RPMI7951 (cell line): Measurements from ENCODE around the gene HOXD9. TPM values are rescaled to one million over a fixed set of nuclear protein-coding genes. Genes with fewer than 3 reads are reported as not detected.

Experiments
- DNase-seq: peaks from one replicate; pipeline ENCODE4 v3.0.0-alpha.2; 2012; ENCODE audit warnings: low read depth
- total RNA-seq: library from RNA; depleted of rRNA; stranded (reverse); fragments of >200 nt; shearing (Covaris generic); gene quantifications from 2 replicates; pipeline ENCODE4 v1.2.3, GENCODE V29; 2014; rRNA removed

HOXD9 gene
- total RNA-seq, 1 experiment from 2014 or later, result 1.4 TPM

DNA sequence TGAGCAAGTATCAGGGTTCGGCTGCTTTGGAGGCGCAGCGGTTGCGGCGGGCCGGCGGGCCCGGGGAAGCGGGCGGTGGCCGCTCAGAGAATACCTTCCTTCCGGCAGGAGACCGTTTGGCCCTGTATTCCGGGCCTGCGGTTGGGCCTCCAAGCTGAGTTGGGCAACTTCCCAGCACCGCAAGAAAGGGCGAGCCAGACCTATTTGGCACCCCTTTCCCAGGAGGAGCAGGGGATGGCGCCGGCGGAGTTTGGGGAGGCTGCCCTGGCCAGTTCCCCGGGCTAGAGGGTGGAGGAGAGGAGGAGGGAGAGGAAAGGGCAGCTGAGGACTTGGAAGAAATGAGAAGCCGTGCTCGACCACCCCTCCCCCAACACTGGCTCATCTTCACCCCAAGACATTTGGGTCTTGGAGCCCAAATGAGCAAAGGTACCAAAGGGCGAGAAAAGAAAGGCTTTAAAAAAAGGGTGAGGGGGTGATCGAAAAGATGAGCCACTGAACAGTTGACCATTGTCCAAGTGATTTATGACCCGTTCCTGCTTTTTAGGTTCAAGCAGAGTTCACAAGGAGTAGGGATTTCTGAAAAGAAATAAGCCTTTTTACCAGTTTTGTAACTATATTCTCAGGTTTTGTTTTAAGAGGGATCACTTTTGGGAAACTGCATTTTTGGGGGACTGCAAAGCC is 43.0 kb downstream of the HOXD9 start:
- DNase-seq, result no peak

DNA sequence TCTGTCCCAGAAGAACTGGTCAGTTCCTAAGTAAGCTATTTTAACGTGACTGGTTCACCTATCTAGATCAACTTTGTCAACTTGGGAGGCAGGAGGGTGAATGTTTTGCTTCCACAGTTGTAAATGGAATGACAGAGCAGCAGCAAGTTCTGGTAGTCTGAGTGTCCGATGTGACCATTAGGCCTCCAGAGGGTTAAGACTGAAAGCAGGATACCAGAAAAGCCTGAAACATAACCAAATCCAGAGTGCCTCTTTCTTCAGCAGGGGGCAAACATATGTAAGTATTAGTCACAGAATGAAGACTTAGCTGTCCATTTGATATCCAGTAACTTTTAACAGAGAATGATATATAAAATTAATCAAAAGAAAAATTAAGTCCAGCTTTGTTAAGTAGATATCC is 43.8 kb downstream of the HOXD9 start:
- no peak for DNase-seq

DNA sequence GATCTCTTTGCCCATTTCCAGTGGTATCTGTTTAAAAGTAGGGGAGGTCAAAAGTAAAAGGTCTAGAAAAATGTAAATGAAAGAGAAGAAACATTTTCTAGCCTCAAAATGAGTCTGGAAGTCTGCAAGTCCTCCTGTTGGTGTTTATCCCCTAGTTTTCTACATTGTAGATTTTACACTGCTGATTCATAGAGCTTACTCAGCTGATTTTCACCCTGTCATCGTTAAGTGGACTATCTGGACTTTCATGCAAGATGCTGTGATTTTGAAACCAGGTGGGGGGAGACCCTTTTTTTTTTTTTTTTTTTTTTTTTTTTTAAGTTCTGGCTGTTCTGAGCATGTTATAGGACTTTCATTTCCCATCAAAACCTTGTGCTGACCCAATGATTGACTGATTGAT is 44.9 kb downstream of the HOXD9 start:
- no peak for DNase-seq

DNA sequence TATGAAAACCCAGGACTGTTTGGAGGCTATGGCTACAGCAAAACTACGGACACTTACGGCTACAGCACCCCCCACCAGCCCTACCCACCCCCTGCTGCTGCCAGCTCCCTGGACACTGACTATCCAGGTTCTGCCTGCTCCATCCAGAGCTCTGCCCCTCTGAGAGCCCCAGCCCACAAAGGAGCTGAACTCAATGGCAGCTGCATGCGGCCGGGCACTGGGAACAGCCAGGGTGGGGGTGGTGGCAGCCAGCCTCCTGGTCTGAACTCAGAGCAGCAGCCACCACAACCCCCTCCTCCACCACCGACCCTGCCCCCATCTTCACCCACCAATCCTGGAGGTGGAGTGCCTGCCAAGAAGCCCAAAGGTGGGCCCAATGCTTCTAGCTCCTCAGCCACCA is 46.7 kb downstream of the HOXD9 start:
- no peak for DNase-seq

DNA sequence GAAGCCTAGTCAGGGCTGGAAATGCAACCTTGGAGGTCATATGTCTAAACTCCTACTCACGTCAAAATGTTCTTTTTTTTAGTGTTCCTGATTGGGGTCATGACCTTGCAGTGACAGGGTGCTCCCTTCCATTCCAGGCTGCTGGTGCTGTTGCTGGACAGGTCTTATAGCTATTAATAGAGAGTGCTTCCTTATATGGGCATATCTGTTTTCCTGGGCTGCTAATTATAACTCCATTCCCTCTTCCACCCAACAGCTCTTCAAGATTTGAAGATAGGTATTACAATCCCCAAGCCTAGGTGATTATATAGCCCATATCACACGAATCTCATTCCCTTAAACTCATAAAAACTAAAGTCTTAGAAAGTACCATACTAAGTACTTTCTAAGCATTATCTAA is 47.2 kb downstream of the HOXD9 start:
- no peak for DNase-seq

DNA sequence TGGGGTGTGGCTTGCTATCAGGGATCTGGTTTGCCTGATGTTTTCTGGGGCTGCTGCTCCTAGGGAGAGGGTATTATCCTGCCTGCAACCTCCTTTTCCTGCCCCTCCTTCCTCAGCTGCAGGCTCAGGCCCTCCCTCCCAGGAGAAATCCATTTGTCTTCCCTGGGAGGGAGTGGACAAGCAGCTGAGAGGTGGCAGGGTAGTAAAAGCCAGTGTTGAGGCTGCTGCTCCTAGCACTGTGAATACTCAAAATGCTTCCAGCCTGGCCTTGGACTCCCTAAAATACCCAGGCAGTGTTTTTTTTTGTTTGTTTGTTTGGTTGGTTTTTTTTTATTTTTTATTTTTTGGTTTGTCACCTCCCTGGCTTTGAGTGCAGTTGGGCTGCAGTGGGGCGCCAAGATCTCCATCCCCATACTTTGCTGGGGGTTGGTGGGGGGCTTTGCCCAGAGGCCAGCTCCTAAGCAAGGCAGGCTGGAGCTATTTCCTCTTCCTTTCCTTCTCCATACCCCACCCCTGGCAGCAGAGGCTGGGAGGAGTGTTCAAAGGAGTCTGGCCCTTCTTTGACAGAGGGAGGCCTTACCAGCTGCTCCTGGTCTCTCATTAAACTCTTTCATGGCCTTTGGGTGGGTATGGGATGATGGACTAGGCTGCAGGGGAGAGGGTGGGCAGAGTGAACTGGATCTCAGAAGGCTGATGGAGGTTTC is 48.2 kb downstream of the HOXD9 start:
- DNase-seq, result no peak

DNA sequence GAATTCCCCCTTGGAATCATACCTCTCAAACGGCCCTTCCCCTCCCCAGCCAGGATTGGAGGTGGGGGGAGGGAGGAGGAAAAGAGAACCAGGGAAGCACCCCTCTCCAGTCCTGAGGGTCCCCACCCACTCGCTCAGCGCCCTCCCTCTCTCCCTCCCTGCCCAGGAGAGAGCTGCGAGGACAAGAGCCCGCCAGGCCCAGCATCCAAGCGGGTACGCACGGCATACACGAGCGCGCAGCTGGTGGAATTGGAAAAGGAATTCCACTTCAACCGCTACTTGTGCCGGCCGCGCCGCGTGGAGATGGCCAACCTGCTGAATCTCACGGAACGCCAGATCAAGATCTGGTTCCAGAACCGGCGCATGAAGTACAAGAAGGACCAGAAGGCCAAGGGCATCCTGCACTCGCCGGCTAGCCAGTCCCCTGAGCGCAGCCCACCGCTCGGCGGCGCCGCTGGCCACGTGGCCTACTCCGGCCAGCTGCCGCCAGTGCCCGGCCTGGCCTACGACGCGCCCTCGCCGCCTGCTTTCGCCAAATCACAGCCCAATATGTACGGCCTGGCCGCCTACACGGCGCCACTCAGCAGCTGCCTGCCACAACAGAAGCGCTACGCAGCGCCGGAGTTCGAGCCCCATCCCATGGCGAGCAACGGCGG is 49.0 kb downstream of the HOXD9 start:
- no peak for DNase-seq

DNA sequence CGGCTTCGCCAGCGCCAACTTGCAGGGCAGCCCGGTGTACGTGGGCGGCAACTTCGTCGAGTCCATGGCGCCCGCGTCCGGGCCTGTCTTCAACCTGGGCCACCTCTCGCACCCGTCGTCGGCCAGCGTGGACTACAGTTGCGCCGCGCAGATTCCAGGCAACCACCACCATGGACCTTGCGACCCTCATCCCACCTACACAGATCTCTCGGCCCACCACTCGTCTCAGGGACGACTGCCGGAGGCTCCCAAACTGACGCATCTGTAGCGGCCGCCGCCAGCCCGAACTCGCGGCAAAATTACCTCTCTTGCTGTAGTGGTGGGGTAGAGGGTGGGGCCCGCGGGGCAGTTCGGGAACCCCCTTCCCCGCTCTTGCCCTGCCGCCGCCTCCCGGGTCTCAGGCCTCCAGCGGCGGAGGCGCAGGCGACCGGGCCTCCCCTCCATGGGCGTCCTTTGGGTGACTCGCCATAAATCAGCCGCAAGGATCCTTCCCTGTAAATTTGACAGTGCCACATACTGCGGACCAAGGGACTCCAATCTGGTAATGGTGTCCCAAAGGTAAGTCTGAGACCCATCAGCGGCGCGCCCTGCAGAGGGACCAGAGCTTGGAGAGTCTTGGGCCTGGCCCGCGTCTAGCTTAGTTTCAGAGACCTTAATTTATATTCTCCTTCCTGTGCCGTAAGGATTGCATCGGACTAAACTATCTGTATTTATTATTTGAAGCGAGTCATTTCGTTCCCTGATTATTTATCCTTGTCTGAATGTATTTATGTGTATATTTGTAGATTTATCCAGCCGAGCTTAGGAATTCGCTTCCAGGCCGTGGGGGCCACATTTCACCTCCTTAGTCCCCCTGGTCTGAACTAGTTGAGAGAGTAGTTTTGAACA is 49.7 kb downstream of the HOXD9 start:
- no peak for DNase-seq

DNA sequence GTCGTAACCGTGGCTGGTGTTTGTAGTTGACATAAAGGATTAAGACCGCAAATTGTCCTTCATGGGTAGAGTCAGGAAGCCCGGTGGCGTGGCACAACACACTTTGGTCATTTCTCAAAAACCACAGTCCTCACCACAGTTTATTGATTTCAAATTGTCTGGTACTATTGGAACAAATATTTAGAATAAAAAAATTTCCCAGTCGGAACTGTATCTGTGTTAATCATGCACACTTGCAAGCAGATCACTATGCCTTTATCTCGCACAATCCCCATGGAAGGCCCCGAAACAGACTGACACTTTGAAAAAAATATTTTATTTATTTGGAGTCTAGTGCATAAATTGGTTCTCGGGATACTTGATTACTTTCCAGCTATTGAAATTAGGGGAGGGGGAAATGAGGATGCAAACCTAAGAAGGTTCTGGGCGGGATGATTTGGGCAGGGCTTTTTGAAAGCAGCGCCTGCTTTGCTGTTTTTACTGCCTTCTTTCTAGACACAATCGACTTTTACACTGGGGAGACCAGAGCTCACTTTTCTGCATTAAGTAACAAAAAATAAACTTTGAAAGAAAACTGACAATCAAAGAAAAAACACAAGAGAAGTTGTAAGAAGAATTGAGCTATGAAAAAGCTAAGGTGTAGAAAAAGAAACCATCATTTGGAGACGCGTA is 50.5 kb downstream of the HOXD9 start:
- DNase-seq, result no peak

DNA sequence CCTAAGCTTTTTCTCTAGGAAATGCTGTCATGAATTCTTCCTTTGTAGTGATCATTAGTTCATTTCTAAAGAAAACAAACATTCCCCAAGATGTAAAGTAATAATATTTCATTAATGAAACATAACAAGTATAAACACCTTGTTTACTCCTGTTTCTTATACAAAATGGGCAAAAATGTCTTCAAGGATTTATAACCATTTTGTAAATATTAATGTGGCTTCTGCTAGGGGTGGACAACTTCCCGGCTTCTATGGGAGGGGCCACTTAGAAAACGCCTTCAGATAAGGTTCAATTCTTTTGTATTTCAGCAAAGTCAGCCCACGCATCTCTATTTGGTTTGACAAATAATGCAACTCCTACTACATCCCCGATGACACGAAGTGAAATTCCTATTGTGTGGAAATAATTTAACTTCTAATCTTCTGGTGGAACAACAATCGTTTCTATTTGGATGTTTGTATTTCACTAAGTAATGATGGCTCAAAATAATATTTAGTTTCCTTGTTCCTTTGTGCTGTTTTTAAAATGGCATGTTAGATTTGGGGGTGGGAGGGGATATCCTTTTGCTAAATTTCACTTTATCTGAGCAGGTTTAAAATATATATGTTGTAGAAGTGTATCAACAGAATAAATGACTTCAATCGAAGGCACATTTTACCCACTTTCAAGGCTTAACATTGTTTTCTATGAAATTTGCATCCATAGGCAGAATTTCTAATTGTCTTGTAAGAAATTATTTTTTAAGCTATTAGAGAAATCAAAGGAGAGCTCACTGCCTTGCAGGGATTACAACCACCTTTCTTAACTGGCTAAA is 51.3 kb downstream of the HOXD9 start:
- no peak for DNase-seq

DNA sequence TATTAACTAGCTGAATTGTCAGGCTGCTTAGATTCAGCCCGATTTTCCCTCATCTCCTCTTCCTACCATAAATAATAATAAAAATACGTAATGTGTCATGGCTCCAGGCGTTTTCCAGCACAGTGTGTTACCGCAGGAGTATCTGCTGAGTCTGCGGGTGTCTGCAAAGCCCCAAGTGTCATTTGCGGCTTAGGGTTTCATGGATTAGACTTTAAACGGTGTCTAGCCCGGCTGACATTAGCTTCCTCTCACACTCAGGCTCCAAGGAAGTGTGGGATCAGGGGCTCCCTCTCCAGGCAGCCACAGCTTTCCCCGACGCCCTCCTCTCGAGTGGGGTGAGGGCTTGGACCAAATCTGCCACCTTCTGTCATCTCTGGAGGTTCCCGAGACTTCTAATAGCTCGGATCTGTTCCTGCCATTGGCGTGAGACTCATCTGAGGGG is 51.9 kb downstream of the HOXD9 start:
- peak; percentile 56 for DNase-seq

Other genes with a start within 250 kb of the HOXD9 start
- gene LNPK, start 120.5 kb upstream of the HOXD9 start, total RNA-seq, result 56.6 and 64.4 TPM in 2 replicates
- gene EVX2, start 38.8 kb upstream of the HOXD9 start, total RNA-seq, result not detected in 2 replicates
- gene HOXD13, start 30.0 kb upstream of the HOXD9 start, total RNA-seq, result 1.2 and 2.6 TPM in 2 replicates
- gene HOXD12, start 22.9 kb upstream of the HOXD9 start, total RNA-seq, result not detected in 2 replicates
- 0.10 TPM in 1 of 2 replicates, not detected in the other for gene HOXD11, start 15.4 kb upstream of the HOXD9 start, total RNA-seq
- not detected in 2 replicates for gene HOXD10, start 5.9 kb upstream of the HOXD9 start, total RNA-seq
- 11.7 and 16.1 TPM in 2 replicates for gene HOXD8, start 7.0 kb downstream of the HOXD9 start, total RNA-seq
- 7.2 and 9.6 TPM in 2 replicates for gene HOXD4, start 28.8 kb downstream of the HOXD9 start, total RNA-seq
- 1.6 and 2.1 TPM in 2 replicates for gene HOXD3, start 34.6 kb downstream of the HOXD9 start, total RNA-seq
- gene HOXD1, start 65.9 kb downstream of the HOXD9 start, total RNA-seq, result 0.39 and 0.96 TPM in 2 replicates
- 53.9 and 60.8 TPM in 2 replicates for gene MTX2, start 146.7 kb downstream of the HOXD9 start, total RNA-seq